HL-60 (cell line): ENCODE results near the gene NOL8.

Experiments
- DNase-seq, 2 experiments: peaks; one replicate each; pipeline ENCODE4 v3.0.0-alpha.2; 2010 to 2020; ENCODE audit warnings: low read depth in 1 of 2, low spot score in 1 of 2
- H3K27ac ChIP-seq: fragments of 250-450 bp; sonication (Bioruptor Pico); replicated peaks from 2 replicates; pipeline ENCODE4 v1.5.1; 2020; ENCODE audit warnings: mild to moderate bottlenecking, moderate library complexity
- H3K27me3 ChIP-seq: fragments of 250-450 bp; sonication (Bioruptor Pico); 2 replicates; pipeline ENCODE4 v1.5.1; 2021; ENCODE audit warnings: mild to moderate bottlenecking, moderate library complexity; ENCODE audit not compliant: insufficient read depth, poor library complexity, severe bottlenecking
- H3K4me3 ChIP-seq: replicated peaks from 2 replicates; pipeline ENCODE4 v1.5.1; 2011; ENCODE audit warnings: mild to moderate bottlenecking, control low read depth, low read length; ENCODE audit not compliant: insufficient read depth
- GABPA ChIP-seq: IDR thresholded peaks from 2 replicates; pipeline ENCODE4 v1.6.1; 2012; ENCODE audit warnings: low read depth
- POLR2AphosphoS5 ChIP-seq: IDR thresholded peaks from 2 replicates; pipeline ENCODE4 v1.6.1; 2012; ENCODE audit warnings: low read depth
- SPI1 ChIP-seq: IDR thresholded peaks from 2 replicates; pipeline ENCODE4 v1.6.1; 2012; ENCODE audit warnings: low read depth, mild to moderate bottlenecking, borderline replicate concordance
- long read RNA-seq: library from polyadenylated mRNA; unstranded; transcript quantifications from one replicate; pipeline ENCODE4 v2.0.0, GENCODE V29; 2020
- TF ChIP-seq, protein P1 (sequence below): IDR thresholded peaks from 2 replicates; pipeline ENCODE4 v1.6.1; 2012; ENCODE audit warnings: low read depth; ENCODE audit not compliant: insufficient replicate concordance
- TF ChIP-seq, protein P2 (sequence below): IDR thresholded peaks from one replicate; pipeline ENCODE4 v1.5.1; 2011; ENCODE audit warnings: low read length, control low read depth, inconsistent platforms; ENCODE audit not compliant: insufficient read depth

Gene NOL8
- long read RNA-seq, full-length matches to known transcripts = 19 of 294 reads
- long read RNA-seq, partial matches to known transcripts = 243 of 294 reads
- long read RNA-seq, other reads (novel, unspliced or antisense) = 32 of 294 reads

DNA sequence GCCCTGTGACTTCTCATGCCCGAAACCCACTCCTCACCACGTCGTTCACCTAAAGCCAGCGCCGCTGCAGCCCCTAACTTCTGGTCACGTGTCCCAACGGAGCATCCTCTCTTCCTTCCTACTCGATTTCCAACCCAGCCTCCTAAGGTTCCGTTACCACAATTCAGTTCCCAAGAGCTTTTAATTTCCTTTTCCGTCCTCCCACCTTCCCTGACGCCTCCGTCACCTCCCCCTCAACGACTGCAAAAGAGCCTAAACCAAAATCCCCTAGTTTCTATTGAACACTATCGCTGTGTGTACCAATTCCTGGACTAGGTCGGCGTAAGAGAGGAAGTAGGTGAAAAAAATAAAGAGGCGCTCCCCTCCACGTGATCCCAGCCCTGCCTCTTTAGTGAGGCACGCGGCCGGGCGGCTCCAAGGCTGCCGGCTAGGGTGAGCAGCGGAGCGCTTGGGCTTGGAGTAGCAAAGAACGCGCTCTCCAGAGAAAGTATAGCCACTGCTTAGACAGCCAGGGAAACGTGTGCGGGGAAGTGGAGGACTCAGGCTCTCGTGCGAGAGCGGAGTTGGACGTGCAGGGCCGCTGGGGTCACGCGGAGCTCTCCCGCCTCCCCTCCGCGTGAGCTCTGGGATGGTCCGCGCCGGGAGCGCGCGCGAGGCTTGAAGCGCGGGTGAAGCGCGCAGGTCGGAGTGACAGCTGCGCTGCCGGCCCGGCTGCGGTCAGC lies at the start of gene NOL8, which contains the start of gene CENPP:
NOL8 (minus strand) TSS at position 82 of the 722 bp plus-strand sequence. CDS start 1,189 bp downstream, outside the sequence.
CENPP (plus strand) TSS at position 685 of the 722 bp plus-strand sequence.
- Histone ChIP-seq H3K27ac (peak within 1 kb of the TSS; percentile 100), H3K4me3 (peak within 1 kb of the TSS; percentile 84), H3K27me3 (no peaks in the 10 kb centered on the region)
- TF ChIP-seq, protein P1, sequence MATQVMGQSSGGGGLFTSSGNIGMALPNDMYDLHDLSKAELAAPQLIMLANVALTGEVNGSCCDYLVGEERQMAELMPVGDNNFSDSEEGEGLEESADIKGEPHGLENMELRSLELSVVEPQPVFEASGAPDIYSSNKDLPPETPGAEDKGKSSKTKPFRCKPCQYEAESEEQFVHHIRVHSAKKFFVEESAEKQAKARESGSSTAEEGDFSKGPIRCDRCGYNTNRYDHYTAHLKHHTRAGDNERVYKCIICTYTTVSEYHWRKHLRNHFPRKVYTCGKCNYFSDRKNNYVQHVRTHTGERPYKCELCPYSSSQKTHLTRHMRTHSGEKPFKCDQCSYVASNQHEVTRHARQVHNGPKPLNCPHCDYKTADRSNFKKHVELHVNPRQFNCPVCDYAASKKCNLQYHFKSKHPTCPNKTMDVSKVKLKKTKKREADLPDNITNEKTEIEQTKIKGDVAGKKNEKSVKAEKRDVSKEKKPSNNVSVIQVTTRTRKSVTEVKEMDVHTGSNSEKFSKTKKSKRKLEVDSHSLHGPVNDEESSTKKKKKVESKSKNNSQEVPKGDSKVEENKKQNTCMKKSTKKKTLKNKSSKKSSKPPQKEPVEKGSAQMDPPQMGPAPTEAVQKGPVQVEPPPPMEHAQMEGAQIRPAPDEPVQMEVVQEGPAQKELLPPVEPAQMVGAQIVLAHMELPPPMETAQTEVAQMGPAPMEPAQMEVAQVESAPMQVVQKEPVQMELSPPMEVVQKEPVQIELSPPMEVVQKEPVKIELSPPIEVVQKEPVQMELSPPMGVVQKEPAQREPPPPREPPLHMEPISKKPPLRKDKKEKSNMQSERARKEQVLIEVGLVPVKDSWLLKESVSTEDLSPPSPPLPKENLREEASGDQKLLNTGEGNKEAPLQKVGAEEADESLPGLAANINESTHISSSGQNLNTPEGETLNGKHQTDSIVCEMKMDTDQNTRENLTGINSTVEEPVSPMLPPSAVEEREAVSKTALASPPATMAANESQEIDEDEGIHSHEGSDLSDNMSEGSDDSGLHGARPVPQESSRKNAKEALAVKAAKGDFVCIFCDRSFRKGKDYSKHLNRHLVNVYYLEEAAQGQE = peak; percentile 61
- TF ChIP-seq POLR2AphosphoS5 (peak; percentile 85), SPI1 (peak; percentile 85), GABPA (peak; percentile 95)
- TF ChIP-seq, protein P2, sequence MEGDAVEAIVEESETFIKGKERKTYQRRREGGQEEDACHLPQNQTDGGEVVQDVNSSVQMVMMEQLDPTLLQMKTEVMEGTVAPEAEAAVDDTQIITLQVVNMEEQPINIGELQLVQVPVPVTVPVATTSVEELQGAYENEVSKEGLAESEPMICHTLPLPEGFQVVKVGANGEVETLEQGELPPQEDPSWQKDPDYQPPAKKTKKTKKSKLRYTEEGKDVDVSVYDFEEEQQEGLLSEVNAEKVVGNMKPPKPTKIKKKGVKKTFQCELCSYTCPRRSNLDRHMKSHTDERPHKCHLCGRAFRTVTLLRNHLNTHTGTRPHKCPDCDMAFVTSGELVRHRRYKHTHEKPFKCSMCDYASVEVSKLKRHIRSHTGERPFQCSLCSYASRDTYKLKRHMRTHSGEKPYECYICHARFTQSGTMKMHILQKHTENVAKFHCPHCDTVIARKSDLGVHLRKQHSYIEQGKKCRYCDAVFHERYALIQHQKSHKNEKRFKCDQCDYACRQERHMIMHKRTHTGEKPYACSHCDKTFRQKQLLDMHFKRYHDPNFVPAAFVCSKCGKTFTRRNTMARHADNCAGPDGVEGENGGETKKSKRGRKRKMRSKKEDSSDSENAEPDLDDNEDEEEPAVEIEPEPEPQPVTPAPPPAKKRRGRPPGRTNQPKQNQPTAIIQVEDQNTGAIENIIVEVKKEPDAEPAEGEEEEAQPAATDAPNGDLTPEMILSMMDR = no peak
- peak; percentile 83 to 89 for DNase-seq

DNA sequence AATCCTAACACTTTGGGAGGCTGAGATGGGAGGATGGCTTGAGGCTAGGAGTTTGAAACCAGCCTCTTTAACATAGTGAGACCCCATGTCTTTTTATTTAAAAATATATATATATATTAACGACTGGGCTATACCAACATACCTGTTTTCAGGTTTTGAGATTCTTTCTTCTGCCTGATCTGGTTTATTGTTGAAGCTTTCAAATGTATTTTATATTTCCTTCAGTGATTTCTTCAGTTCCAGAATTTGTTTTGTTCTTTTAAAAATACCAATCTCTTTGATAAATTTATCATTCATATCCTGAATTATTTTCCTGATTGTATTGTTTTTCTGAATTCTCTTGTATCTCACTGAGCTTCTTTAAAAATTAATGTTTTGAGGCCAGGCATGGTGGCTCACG lies 48.0 kb upstream of the NOL8 start:
- no peak overlapping the region for H3K27ac ChIP-seq
- TF ChIP-seq POLR2AphosphoS5 (no peak), SPI1 (no peak), GABPA (no peak)
- TF ChIP-seq, protein P1 = no peak
- TF ChIP-seq, protein P2 = no peak
- DNase-seq = no peak
- H3K4me3 ChIP-seq = no peak overlapping the region
- no peaks in the 10 kb centered on the region for H3K27me3 ChIP-seq

DNA sequence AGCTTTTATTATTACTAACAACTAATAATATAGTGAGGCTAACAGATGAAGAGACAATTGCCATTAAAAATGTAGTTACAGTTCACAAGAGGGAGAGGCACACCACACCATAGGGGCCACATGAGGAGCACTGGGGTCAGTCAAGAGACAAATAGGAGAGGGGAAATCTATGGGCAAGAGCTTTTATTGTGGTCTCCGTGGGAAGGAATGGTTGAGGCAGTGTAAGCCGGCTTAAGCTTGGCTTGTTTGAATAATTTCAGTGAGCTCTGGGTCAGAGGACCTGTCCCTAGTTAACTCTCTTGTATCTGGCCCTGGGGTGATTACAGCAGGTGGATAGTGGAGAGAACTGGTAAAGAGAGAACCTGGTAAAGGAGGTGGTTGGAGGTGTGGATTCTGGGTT lies 43.9 kb upstream of the NOL8 start:
- no peak for DNase-seq
- H3K27me3 ChIP-seq = no peaks in the 10 kb centered on the region
- no peak overlapping the region for H3K27ac ChIP-seq
- no peak for TF ChIP-seq GABPA
- H3K4me3 ChIP-seq = no peak overlapping the region

DNA sequence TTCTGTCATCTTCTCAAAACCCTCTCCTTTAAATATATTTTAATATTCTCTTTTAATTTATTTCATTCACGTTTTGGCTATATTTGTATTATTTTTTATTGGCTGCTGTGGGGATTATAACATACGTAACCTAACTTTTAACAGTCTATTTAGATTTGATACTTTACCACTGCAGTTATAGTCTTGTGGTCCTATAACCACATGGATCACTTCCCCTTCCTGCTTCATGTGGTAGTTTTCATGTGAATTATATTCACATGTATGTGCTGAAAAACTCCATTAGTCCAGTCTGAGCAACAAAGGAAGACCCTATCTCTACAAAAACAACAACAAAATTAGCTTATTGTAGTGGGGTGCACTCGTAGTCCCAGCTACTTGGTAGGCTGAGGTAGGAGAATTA lies 34.9 kb upstream of the NOL8 start:
- Histone ChIP-seq H3K27ac (peak overlapping the region; percentile 47), H3K27me3 (no peaks in the 10 kb centered on the region), H3K4me3 (no peak overlapping the region)
- TF ChIP-seq GABPA (no peak), POLR2AphosphoS5 (no peak), SPI1 (peak; percentile 80)
- TF ChIP-seq, protein P1 = no peak
- TF ChIP-seq, protein P2 = no peak
- DNase-seq = peak in 1 of 2 experiments; percentile 14
